Progenitor cell of endocrine pancreas (in vitro differentiated cells): Measurements from ENCODE around the gene PHOSPHO2. TPM values are rescaled to one million over a fixed set of nuclear protein-coding genes. Genes with fewer than 3 reads are reported as not detected.

Experiments used
- DNase-seq: peaks from one replicate; pipeline ENCODE4 v3.0.0; 2021; ENCODE audit warnings: low spot score; ENCODE audit not compliant: unreplicated experiment
- H3K27ac Mint-ChIP-seq: 2 replicates; pipeline ENCODE4 v1.8.0; 2021; ENCODE audit warnings: mild to moderate bottlenecking, moderate library complexity, mixed read lengths
- H3K27me3 Mint-ChIP-seq: 2 replicates; pipeline ENCODE4 v1.8.0; 2021; ENCODE audit warnings: mixed read lengths
- H3K36me3 Mint-ChIP-seq: 2 replicates; pipeline ENCODE4 v1.8.0; 2022; ENCODE audit warnings: mixed read lengths; ENCODE audit not compliant: insufficient read depth
- H3K4me1 Mint-ChIP-seq: 2 replicates; pipeline ENCODE4 v1.8.0; 2021; ENCODE audit warnings: low read depth, mixed read lengths
- H3K4me3 Mint-ChIP-seq: 2 replicates; pipeline ENCODE4 v1.8.0; 2021; ENCODE audit warnings: low read depth, mild to moderate bottlenecking, moderate library complexity, mixed read lengths
- H3K9me3 Mint-ChIP-seq: 2 replicates; pipeline ENCODE4 v1.8.0; 2021; ENCODE audit warnings: low read depth, mixed read lengths
- total RNA-seq: library from RNA; stranded (reverse); gene quantifications from 2 replicates; pipeline ENCODE4 v1.2.1, GENCODE V29; 2021
- TF ChIP-seq, protein P1 (sequence below): fragments of 200-600 bp; sonication (generic); IDR thresholded peaks from one replicate; pipeline ENCODE4 v1.5.0; 2021; ENCODE audit warnings: antibody characterized with exemption, mild to moderate bottlenecking; ENCODE audit not compliant: unreplicated experiment

PHOSPHO2 gene
- total RNA-seq, 1 donor from 2014 or later, result 17.3 TPM

DNA sequence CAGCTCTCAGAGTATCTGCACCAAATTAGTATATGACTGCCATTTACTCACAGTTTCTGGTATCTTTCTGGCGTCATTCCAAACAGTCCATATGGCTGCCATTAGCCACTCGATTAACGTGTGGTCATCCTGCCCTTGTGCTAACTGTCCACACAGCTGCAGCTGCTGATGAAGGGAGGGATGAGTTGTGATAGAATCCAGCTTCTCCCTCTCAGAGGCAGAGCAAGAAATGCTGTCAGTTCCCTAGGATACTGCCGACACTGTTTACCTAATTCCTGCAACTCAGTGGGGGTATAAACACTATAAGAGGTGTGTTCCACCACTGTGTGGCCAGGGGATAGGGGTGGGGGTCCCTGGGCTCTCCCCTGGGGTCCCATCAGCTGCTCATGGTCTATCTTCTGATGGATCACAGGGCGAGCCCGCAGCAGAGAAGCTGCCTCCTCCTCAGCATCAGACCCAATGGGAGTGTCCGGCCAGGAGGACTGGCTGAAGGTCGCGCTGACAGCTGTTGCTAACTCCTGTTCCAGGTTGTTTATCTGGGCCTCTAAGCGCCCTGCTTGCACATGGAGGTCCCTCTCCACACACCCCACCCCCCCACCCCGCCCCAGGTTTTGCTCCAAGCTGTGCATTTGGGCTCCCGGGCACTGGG lies 22.1 kb downstream of the PHOSPHO2 start:
- TF ChIP-seq, protein P1, sequence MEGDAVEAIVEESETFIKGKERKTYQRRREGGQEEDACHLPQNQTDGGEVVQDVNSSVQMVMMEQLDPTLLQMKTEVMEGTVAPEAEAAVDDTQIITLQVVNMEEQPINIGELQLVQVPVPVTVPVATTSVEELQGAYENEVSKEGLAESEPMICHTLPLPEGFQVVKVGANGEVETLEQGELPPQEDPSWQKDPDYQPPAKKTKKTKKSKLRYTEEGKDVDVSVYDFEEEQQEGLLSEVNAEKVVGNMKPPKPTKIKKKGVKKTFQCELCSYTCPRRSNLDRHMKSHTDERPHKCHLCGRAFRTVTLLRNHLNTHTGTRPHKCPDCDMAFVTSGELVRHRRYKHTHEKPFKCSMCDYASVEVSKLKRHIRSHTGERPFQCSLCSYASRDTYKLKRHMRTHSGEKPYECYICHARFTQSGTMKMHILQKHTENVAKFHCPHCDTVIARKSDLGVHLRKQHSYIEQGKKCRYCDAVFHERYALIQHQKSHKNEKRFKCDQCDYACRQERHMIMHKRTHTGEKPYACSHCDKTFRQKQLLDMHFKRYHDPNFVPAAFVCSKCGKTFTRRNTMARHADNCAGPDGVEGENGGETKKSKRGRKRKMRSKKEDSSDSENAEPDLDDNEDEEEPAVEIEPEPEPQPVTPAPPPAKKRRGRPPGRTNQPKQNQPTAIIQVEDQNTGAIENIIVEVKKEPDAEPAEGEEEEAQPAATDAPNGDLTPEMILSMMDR, result no peak
- Mint-ChIP-seq H3K27ac (no peak overlapping the region), H3K4me3 (no peak overlapping the region), H3K9me3 (peaks cover 3% of the 10 kb centered on the region), H3K27me3 (no peaks in the 10 kb centered on the region), H3K4me1 (peaks cover 15% of the 10 kb centered on the region), H3K36me3 (peaks cover 6% of the 10 kb centered on the region)
- no peak for DNase-seq

DNA sequence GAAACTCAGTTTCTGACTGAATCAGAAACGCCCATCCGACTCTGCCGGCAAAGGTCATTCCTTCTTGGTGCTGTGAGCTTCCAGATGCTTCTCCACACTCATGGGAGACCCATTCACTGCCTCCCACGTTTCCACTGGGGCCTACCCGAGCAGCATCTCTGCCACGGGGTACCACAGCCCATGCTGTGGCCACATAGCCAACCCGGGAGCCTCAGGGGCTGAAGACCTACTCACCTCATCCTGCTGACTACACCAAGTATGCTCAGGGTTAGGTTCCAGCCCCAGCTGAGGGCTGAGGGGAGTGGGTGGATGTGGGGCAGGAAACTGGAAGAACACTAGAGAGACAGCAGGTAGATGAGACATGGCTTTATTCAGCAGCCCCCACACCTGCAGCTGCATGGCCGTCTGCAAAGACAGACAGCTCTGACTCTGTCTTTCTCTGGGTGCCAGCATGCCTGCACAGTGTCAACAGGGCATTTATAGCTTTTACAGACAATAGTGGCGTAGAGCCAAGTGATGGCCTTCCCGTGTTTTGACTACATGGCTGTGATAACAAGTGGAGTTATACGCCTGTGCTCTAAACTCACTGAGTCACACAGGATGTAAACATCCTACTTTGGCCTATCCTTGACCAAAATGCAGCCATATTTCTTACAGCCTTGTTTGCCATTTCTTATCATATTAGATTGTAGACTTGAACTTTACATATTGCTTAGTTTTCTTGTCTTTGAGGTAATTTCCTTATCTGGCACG lies 22.8 kb downstream of the PHOSPHO2 start:
- Mint-ChIP-seq H3K4me3 (no peak overlapping the region), H3K9me3 (no peaks in the 10 kb centered on the region), H3K4me1 (peaks cover 15% of the 10 kb centered on the region), H3K36me3 (no peaks in the 10 kb centered on the region), H3K27me3 (no peaks in the 10 kb centered on the region), H3K27ac (no peak overlapping the region)
- DNase-seq, result no peak
- TF ChIP-seq, protein P1, result no peak

DNA sequence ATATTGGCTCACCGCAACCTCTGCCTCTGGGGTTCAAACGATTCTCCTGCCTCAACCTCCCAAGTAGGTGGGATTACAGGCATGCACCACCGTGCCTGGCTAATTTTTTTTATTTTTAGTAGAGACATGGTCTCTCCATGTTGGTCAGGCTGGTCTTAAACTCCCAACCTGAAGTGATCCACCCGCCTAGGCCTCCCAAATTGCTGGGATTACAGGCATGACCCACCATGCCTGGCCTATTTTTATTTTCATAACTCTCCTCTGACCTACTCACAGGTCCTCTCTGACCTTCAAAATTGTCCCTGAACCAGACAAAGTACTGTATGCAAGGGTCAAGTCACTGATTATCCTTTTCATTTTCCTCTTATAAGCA lies 23.4 kb downstream of the PHOSPHO2 start:
- DNase-seq, result no peak
- Mint-ChIP-seq H3K4me1 (peaks cover 15% of the 10 kb centered on the region), H3K27me3 (no peaks in the 10 kb centered on the region), H3K36me3 (no peaks in the 10 kb centered on the region), H3K27ac (no peak overlapping the region), H3K4me3 (no peak overlapping the region), H3K9me3 (no peaks in the 10 kb centered on the region)
- TF ChIP-seq, protein P1, result no peak

DNA sequence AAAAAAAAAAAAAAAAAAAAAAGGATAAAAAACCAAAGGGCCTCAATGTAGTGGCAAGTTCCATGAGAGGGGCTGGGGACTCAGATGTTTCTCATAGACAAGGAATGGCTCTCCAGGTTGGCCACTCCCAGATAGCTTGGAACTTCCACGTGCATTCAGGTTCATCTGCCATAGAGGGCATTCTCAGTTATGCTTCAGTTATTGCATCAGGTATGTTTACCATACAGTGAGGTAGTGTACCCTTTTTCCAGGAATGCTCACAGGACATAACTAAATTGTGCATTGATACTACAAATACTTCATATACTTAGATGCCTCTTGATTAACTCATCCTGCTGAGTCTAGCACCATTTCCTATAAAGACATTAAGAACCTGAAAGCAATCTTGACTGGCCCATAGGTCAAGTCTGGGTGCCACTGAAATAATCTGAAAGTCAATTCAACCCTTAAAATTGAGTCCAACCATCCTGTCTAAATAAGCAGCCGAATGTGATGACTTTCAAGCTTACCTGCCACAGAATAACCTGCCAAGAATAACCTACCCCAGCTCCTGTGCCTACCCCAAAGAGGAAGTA lies 24.7 kb downstream of the PHOSPHO2 start:
- no peaks in the 10 kb centered on the region for H3K9me3 Mint-ChIP-seq
- H3K4me3 Mint-ChIP-seq, result no peak overlapping the region
- no peaks in the 10 kb centered on the region for H3K27me3 Mint-ChIP-seq
- no peak overlapping the region for H3K27ac Mint-ChIP-seq
- peaks cover 15% of the 10 kb centered on the region for H3K4me1 Mint-ChIP-seq
- TF ChIP-seq, protein P1, result no peak
- no peaks in the 10 kb centered on the region for H3K36me3 Mint-ChIP-seq
- DNase-seq, result no peak

DNA sequence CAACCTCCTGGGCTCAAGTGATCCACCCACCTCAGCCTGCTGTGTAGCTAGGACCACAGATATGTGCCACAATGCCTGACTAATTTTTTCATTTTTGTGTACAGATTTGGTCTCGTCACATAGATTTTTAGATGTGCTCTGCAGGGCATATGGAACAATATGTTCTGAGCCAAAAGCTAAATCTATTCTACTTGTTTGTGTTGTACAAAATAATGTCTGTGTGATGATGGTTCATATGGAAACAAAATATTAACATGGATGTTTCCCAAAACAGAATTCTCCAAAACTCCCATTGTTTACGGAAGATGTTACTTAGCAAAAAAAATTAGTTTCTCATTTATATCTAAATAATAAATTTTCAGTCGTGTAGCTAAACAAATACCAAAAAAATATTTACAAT lies 26.7 kb downstream of the PHOSPHO2 start:
- Mint-ChIP-seq H3K36me3 (no peaks in the 10 kb centered on the region), H3K4me3 (no peak overlapping the region), H3K4me1 (peaks cover 5% of the 10 kb centered on the region), H3K27me3 (no peaks in the 10 kb centered on the region), H3K27ac (no peak overlapping the region), H3K9me3 (no peaks in the 10 kb centered on the region)
- TF ChIP-seq, protein P1, result no peak
- no peak for DNase-seq
